HepG2 (cell line): ENCODE data around the gene CLIP2. TPM values are rescaled to one million over a fixed set of nuclear protein-coding genes. Genes with fewer than 3 reads are reported as not detected.
A peak's percentile ranks its signal among the peaks of the same experiment; 100 is the strongest.

Experiments used
- ATAC-seq: fragments of 200-7000 bp; cut with Tn5 transposase; 3 replicates; pipeline ENCODE4 v1.9.1; 2020; ENCODE audit warnings: mild to moderate bottlenecking, moderate library complexity
- BruUV-seq: library from RNA; stranded (reverse); fragments of 400-500 nt; replicated peaks from 2 replicates; lab custom pipeline; 2021; lab: Mats Ljungman, UMichigan
- CTCF ChIA-PET: fragments of 300-600 bp; formaldehyde crosslinking; extraction: SDS; loops from one replicate; lab custom pipeline; 2021; ENCODE audit warnings: low total read pairs, inconsistent platforms, low intra/inter-chr PET ratio; lab: Yijun Ruan, JAX
- POLR2A ChIA-PET: fragments of 350-600 bp; sonication (Branson Sonifier 250); formaldehyde crosslinking; loops from one replicate; lab custom pipeline; 2020; ENCODE audit warnings: antibody characterized with exemption, inconsistent platforms; lab: Yijun Ruan, JAX
- DNase-seq: peaks from one replicate; pipeline ENCODE4 v3.0.0-alpha.2; 2015; ENCODE audit warnings: low spot score
- FAIRE-seq: peaks from 3 replicates; lab custom pipeline; 2011; peaks lifted over from hg19 to GRCh38; lab: Jason Lieb, UNC
- H2AFZ ChIP-seq: one replicate; pipeline ENCODE4 v1.6.1; 2011; ENCODE audit warnings: low read length, inconsistent platforms
- H3K27ac ChIP-seq: fragments of 300-600 bp; 3 replicates; pipeline ENCODE4 v1.8.0; 2011; ENCODE audit warnings: mixed run types, mild to moderate bottlenecking, mixed read lengths, low read length, inconsistent platforms; ENCODE audit not compliant: insufficient read depth; ENCODE audit errors: extremely low read length
- H3K27me3 ChIP-seq, 2 experiments: fragments of 200-600 bp in 1 of 2; 2 replicates in 1 of 2; 3 replicates in 1 of 2; pipeline versions ENCODE4 v1.6.0 to v1.8.0; 2011; ENCODE audit warnings: low read length in 2 of 2, mild to moderate bottlenecking in 2 of 2, moderate library complexity in 2 of 2, inconsistent platforms in 1 of 2; ENCODE audit not compliant: insufficient read depth in 2 of 2, control insufficient read depth in 1 of 2
- H3K36me3 ChIP-seq, 2 experiments: fragments of 200-600 bp in 1 of 2; replicated peaks in 1 of 2; 2 replicates in 1 of 2; 3 replicates in 1 of 2; pipeline versions ENCODE4 v1.5.1 to v1.8.0; 2011; ENCODE audit warnings: low read length in 2 of 2, inconsistent platforms in 1 of 2; ENCODE audit not compliant: insufficient read depth in 2 of 2, control insufficient read depth in 1 of 2
- H3K4me1 ChIP-seq: 2 replicates; pipeline ENCODE4 v1.5.1; 2012; ENCODE audit warnings: low read length, inconsistent platforms; ENCODE audit not compliant: insufficient read depth
- H3K4me2 ChIP-seq: 2 replicates; pipeline ENCODE4 v1.6.0; 2011; ENCODE audit warnings: low read depth, low read length, inconsistent platforms
- H3K4me3 ChIP-seq, 3 experiments: fragments of 200-600 bp in 1 of 3; sonication (generic), shearing (Covaris generic) in 1 of 3; replicated peaks in 1 of 3; 2 replicates each; pipeline ENCODE4 v1.5.1; 2011 to 2016; ENCODE audit warnings: low read length in 3 of 3, inconsistent platforms in 2 of 3, low read depth in 2 of 3, mild to moderate bottlenecking in 2 of 3, control low read depth in 1 of 3, mixed read lengths in 1 of 3; ENCODE audit not compliant: insufficient read depth in 1 of 3
- H3K79me2 ChIP-seq: one replicate; pipeline ENCODE4 v1.6.1; 2011; ENCODE audit warnings: low read length, inconsistent platforms; ENCODE audit not compliant: insufficient read depth
- H3K9ac ChIP-seq: 2 replicates; pipeline ENCODE4 v1.6.0; 2011; ENCODE audit warnings: mild to moderate bottlenecking, low read depth, low read length, inconsistent platforms; ENCODE audit not compliant: insufficient read depth
- H3K9me3 ChIP-seq: 2 replicates; pipeline ENCODE4 v1.5.1; 2012; ENCODE audit warnings: mild to moderate bottlenecking, low read length
- H4K20me1 ChIP-seq: 2 replicates; pipeline ENCODE4 v1.6.0; 2011; ENCODE audit warnings: inconsistent platforms, mild to moderate bottlenecking, low read length, moderate library complexity; ENCODE audit not compliant: insufficient read depth
- ADNP ChIP-seq: sonication (generic); formaldehyde crosslinking; IDR thresholded peaks from 2 replicates; pipeline ENCODE4 v1.4.0; 2020; ENCODE audit warnings: missing genetic modification reagents
- CREM ChIP-seq, 2 experiments: sonication (generic) in 1 of 2; formaldehyde crosslinking in 1 of 2; IDR thresholded peaks; 2 replicates each; pipeline versions ENCODE4 v1.4.0 to v1.6.1; 2016 to 2020; ENCODE audit warnings: antibody characterized with exemption in 1 of 2, mild to moderate bottlenecking in 1 of 2, missing genetic modification reagents in 1 of 2
- FOXA1 ChIP-seq, 2 experiments: fragments of 450-650 bp in 1 of 2; sonication (generic) in 1 of 2; formaldehyde crosslinking in 1 of 2; IDR thresholded peaks; 2 replicates each; pipeline versions ENCODE4 v1.4.0 to v1.6.1; 2016 to 2020; ENCODE audit warnings: missing genetic modification reagents in 1 of 2
- HDAC1 ChIP-seq: sonication (generic); formaldehyde crosslinking; IDR thresholded peaks from 2 replicates; pipeline ENCODE4 v1.5.1; 2020; ENCODE audit warnings: mild to moderate bottlenecking, missing genetic modification reagents
- HNF4A ChIP-seq: sonication (generic); formaldehyde crosslinking; IDR thresholded peaks from 2 replicates; pipeline ENCODE4 v1.4.0; 2020; ENCODE audit warnings: missing genetic modification reagents
- HNRNPL ChIP-seq: fragments of 200-400 bp; formaldehyde crosslinking; IDR thresholded peaks from 2 replicates; pipeline ENCODE4 v1.6.1; 2017; ENCODE audit warnings: mild to moderate bottlenecking, low read depth, low read length
- HNRNPUL1 ChIP-seq: fragments of 200-400 bp; formaldehyde crosslinking; IDR thresholded peaks from 2 replicates; pipeline ENCODE4 v1.6.1; 2017; ENCODE audit warnings: low read depth, mild to moderate bottlenecking, low read length, moderate library complexity
- HOXA3 ChIP-seq: sonication (generic); formaldehyde crosslinking; IDR thresholded peaks from 2 replicates; pipeline ENCODE4 v1.5.0; 2020; ENCODE audit warnings: missing genetic modification reagents
- KDM3A ChIP-seq: IDR thresholded peaks from 2 replicates; pipeline ENCODE4 v1.6.1; 2018; ENCODE audit warnings: low read depth, missing compliant biosample characterization
- KLF6 ChIP-seq: IDR thresholded peaks from 2 replicates; pipeline ENCODE4 v1.8.0; 2016; ENCODE audit warnings: missing biosample characterization, missing genetic modification reagents
- NFIB ChIP-seq: sonication (generic); formaldehyde crosslinking; IDR thresholded peaks from 2 replicates; pipeline ENCODE4 v1.9.0; 2021; ENCODE audit warnings: missing genetic modification reagents, mild to moderate bottlenecking, borderline replicate concordance
- PCBP1 ChIP-seq: fragments of 200-400 bp; formaldehyde crosslinking; IDR thresholded peaks from 2 replicates; pipeline ENCODE4 v1.6.1; 2017; ENCODE audit warnings: mild to moderate bottlenecking, low read depth, low read length, borderline replicate concordance
- STAT5B ChIP-seq: sonication (generic); formaldehyde crosslinking; IDR thresholded peaks from 2 replicates; pipeline ENCODE4 v1.4.0; 2020; ENCODE audit warnings: missing genetic modification reagents
- TP53 ChIP-seq: sonication (generic); formaldehyde crosslinking; conservative IDR thresholded peaks from 2 replicates; pipeline ENCODE4 v1.4.0; 2020; ENCODE audit warnings: missing genetic modification reagents
- YEATS4 ChIP-seq: sonication (generic); formaldehyde crosslinking; IDR thresholded peaks from 2 replicates; pipeline ENCODE4 v1.4.0; 2020; ENCODE audit warnings: missing genetic modification reagents, borderline replicate concordance
- ZFP41 ChIP-seq: sonication (generic); formaldehyde crosslinking; IDR thresholded peaks from 2 replicates; pipeline ENCODE4 v1.4.0; 2020; ENCODE audit warnings: mild to moderate bottlenecking, missing genetic modification reagents, borderline replicate concordance
- ZFP62 ChIP-seq: sonication (generic); formaldehyde crosslinking; IDR thresholded peaks from 2 replicates; pipeline ENCODE4 v1.4.0; 2020; ENCODE audit warnings: missing genetic modification reagents
- ZFX ChIP-seq: sonication (generic); formaldehyde crosslinking; IDR thresholded peaks from 2 replicates; pipeline ENCODE4 v1.4.0; 2020; ENCODE audit warnings: mild to moderate bottlenecking, low read depth, missing genetic modification reagents, moderate library complexity
- ZNF205 ChIP-seq: IDR thresholded peaks from 2 replicates; pipeline ENCODE4 v1.6.1; 2018; ENCODE audit warnings: missing biosample characterization, missing genetic modification reagents
- ZNF207 ChIP-seq: fragments of 450-650 bp; IDR thresholded peaks from 2 replicates; pipeline ENCODE4 v1.6.1; 2016; ENCODE audit warnings: antibody characterized with exemption, borderline replicate concordance
- ZNF660 ChIP-seq: sonication (generic); formaldehyde crosslinking; IDR thresholded peaks from 2 replicates; pipeline ENCODE4 v1.5.1; 2020; ENCODE audit warnings: mild to moderate bottlenecking, low read depth, missing genetic modification reagents, borderline replicate concordance
- ZNF724P ChIP-seq: sonication (generic); formaldehyde crosslinking; IDR thresholded peaks from 2 replicates; pipeline ENCODE4 v1.8.0; 2022; ENCODE audit warnings: missing genetic modification reagents, borderline replicate concordance
- ZNF766 ChIP-seq: sonication (generic); formaldehyde crosslinking; IDR thresholded peaks from 2 replicates; pipeline ENCODE4 v1.5.0; 2020; ENCODE audit warnings: missing genetic modification reagents, borderline replicate concordance
- WGBS: methylation state at CpG from one replicate; pipeline ENCODE4 v1.1.6; 2017; ENCODE audit warnings: low lambda C conversion rate; 5-methylcytosine and 5-hydroxymethylcytosine counted together
- in situ Hi-C: cut with HindIII; loops from 2 replicates; pipeline ENCODE4 v1.10.0; 2017; ENCODE audit warnings: low pct_unique_long_range_greater_than_20kb; ENCODE audit not compliant: extremely low pct_ligation_motif_present
- intact Hi-C: fragments of 100-400 bp; cut with micrococcal nuclease; formaldehyde crosslinking; loops from one replicate; pipeline ENCODE4 v1.10.0; 2022; ENCODE audit not compliant: unreplicated experiment
- polyA plus RNA-seq, 8 experiments: library from polyadenylated mRNA; depleted of rRNA in 3 of 8; stranded (reverse) in 7 of 8; unstranded in 1 of 8; fragments of >200 nt; fragmentation: Illumina TruSeq in 4 of 8; extraction: Trizol in 4 of 8; gene quantifications; 2 replicates each; pipeline versions ENCODE4 v1.2.1 to v1.2.3, GENCODE V29; 2011 to 2016; ENCODE audit warnings: low read depth in 4 of 8, missing spikeins in 1 of 8, mixed read lengths in 1 of 8; ENCODE audit not compliant: insufficient read depth in 1 of 8
- total RNA-seq, 5 experiments: library from RNA; depleted of rRNA; stranded (reverse); fragments of >200 nt; fragmentation: Illumina TruSeq; extraction: Trizol; gene quantifications; 2 replicates each; pipeline ENCODE4 v1.2.3, GENCODE V29; 2016; ENCODE audit warnings: low read depth in 1 of 5

CLIP2 gene
- total and polyA plus RNA-seq, 2 of the 13 experiments (the other 11 are each of a cell fraction or from before 2014, with no cell fraction given) = 6.5 to 17.4 TPM

- TF ChIP-seq HOXA3 (CRISPR knock-in tag) = 0 out of 2 replicates have a peak, but pooled peaks have one; percentile 50
- TF ChIP-seq, all 625 proteins: peak for 53
Measured at GRCh38 chr7:74452748-74453321, 163.6 kb downstream of the CLIP2 start (continued).

- WGBS = 7% methylated on average over 6 of the region's 62 CpGs
- TF ChIP-seq HNRNPUL1 (no peak), YEATS4 (peak; percentile 46; the same call in 1 of the 2 replicates), CREM (IDR thresholded peaks at IDR 0.05) (no peak), CREM (CRISPR knock-in tag; IDR thresholded peaks at IDR 0.05) (no peak), ZFP41 (no peak), ZFX (CRISPR knock-in tag) (peak; percentile 64), HNF4A (peak; percentile 21; the same call in 1 of the 2 replicates), ADNP (no peak), TP53 (CRISPR knock-in tag) (no peak), ZNF205 (CRISPR knock-in tag) (no peak), HDAC1 (CRISPR knock-in tag) (peak; percentile 45), PCBP1 (no peak; the same call in 1 of the 2 replicates), ZNF724P (no peak), HNRNPL (no peak), ZNF660 (no peak), KLF6 (CRISPR knock-in tag) (no peak), ZFP62 (CRISPR knock-in tag) (no peak), NFIB (no peak), ZNF207 (no peak), STAT5B (CRISPR knock-in tag) (no peak), KDM3A (CRISPR knock-in tag) (no peak), FOXA1 (IDR thresholded peaks at IDR 0.05) (no peak), FOXA1 (CRISPR knock-in tag; IDR thresholded peaks at IDR 0.05) (no peak), ZNF766 (CRISPR knock-in tag) (no peak)
Measured at GRCh38 chr7:74453322-74454011, 164.3 kb downstream of the CLIP2 start, which contains the start of gene GTF2IRD1. Gene GTF2IRD1 (plus strand): TSS chr7:74453906. CDS start chr7:74508081, 54,175 bp downstream.

More at GRCh38 chr7:74453322-74454011, 164.3 kb downstream of the CLIP2 start, which contains the start of gene GTF2IRD1:
- in situ Hi-C loops (no loop called here), intact Hi-C loops (no loop called here)
- Histone ChIP-seq H3K9me3 (no peaks in the 10 kb centered on the region), H4K20me1 (peaks cover 3% of the 10 kb centered on the region; the same call in 1 of the 2 replicates), H3K27me3 (no peaks in the 10 kb centered on the region), H3K36me3 (0 out of 5 replicates have a peak, but pooled peaks cover 0 to 1% of the 10 kb centered on the region in 2 experiments), H3K79me2 (peaks cover 32% of the 10 kb centered on the region), H3K9ac (peak within 1 kb of the TSS; percentile 77), H3K4me1 (peaks cover 29% of the 10 kb centered on the region), H3K4me3 (peak within 1 kb of the TSS; percentile 66 to 86 (median 85)), H2AFZ (no peak within 1 kb of the TSS), H3K27ac (peak within 1 kb of the TSS; percentile 90), H3K4me2 (peak within 1 kb of the TSS; percentile 99)
- ATAC-seq (peak; percentile 70), FAIRE-seq (peak; percentile 52), DNase-seq (peak; percentile 73)
- ChIA-PET POLR2A (interaction anchor here (0.8 to 1.4 kb wide), 5 partner anchors 10 to 127 kb away, joined by 3 read pairs; no protein-coding TSS in a partner anchor), CTCF (no interaction called here)
- BruUV-seq = no TSS peak
